ENCODE data around the gene GRB10. TPM values are rescaled to one million over a fixed set of nuclear protein-coding genes. Genes with fewer than 3 reads are reported as not detected.
"Not testable (repeated sequence)": the region's sequence is repeated elsewhere in the genome, so short reads cannot be mapped to it uniquely, and the experiment has no call there.

GRB10 gene
- total RNA-seq, 2 experiments from 2014 or later, result 6.3 to 6.6 TPM

DNA sequence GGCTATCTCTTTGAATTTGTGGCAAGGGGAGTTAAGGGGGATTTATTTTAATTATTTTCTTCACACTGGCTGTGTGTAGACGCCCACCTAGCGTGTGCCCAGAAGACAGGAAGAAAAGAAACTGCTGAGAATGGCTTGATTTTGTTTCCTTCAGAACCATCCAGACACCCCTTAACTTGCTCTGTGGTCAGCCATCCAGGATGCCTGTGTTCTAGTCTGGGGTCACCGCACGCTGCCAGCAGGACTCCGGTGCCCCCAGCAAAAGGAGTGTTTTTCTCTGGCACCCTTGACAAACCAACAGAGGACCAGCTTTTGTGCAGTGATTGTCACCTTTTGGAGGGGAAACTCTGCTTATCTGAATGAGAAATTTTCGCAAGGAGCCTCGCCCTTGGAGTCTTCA lies 222.8 kb downstream of the GRB10 start:
- Mint-ChIP-seq H3K4me3 (no peak overlapping the region), H3K4me1 (ENCODE audit: low read depth) (no peaks in the 10 kb centered on the region), H3K36me3 (ENCODE audit: low read depth) (no peaks in the 10 kb centered on the region), H3K9me3 (ENCODE audit: insufficient read depth) (no peaks in the 10 kb centered on the region), H3K27ac (no peak overlapping the region), H3K27me3 (ENCODE audit: low read depth) (peaks cover 28% of the 10 kb centered on the region)
- ATAC-seq (no peak), DNase-seq (no peak)
- ChIA-PET CTCF (interaction anchor here (0.8 to 1.1 kb wide), 2 partner anchors 74 to 75 kb away, joined by 3 to 4 read pairs; no protein-coding TSS in a partner anchor), POLR2A (no interaction called here)

DNA sequence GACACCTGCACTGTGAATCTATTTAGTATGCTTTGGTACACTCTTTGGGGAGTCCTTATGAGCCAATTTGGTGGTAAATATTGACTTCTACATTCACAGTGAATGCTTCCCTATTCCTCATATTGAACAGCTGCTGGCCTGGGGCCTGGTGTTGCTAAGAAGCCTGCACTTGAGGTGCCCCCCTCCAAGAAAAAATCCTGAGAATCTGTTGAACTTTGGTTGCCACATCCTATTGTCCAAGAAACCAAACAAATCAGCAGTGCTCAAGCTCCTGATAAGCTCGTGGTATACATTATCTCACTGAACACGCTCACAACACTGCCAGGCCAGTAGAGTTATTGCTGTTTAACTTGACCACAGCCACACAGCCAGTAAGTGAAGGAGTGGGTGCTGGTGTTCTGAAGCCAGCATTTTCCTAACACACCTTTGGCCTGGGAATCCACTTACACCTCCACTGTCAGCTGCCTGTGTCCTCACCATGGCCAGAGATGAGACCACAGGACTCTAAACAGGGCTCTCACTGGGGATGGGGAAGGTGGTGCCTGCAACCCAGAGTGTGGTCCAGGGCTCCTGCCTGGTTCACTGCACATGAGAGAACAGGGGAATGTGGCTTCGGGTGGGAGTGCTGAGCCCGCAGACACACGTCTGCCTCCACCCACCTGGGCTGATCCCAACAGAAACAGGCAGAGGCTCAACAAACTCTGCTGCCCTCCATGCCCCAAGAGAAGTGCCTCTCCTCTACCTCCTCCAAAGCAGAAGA lies 224.2 kb downstream of the GRB10 start:
- Mint-ChIP-seq H3K36me3 (ENCODE audit: low read depth) (no peaks in the 10 kb centered on the region), H3K4me3 (no peak overlapping the region), H3K9me3 (ENCODE audit: insufficient read depth) (no peaks in the 10 kb centered on the region), H3K4me1 (ENCODE audit: low read depth) (no peaks in the 10 kb centered on the region), H3K27ac (no peak overlapping the region), H3K27me3 (ENCODE audit: low read depth) (peaks cover 25% of the 10 kb centered on the region)
- ATAC-seq (no peak), DNase-seq (no peak)
- POLR2A ChIA-PET, result no interaction called here
- CTCF ChIA-PET, result no interaction called here

DNA sequence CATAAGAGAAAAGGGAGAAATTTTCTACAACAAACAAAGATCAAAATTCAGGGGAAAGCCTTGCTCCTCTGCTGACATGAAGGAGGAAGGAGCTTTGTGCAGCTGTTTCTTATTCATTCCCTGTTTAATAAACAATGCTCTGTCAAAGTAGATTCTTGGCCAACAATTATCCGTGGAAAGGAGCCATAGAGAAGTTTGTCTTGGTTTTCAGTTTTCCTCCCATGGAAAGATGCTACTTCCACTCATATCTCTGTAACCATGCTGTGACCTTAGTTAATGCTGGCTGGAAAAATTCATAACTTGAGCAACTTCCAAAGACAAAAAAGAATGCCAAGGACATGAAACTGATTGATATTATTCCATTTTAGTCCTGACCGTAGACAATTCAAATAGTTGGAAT lies 225.6 kb downstream of the GRB10 start:
- Mint-ChIP-seq H3K27me3 (ENCODE audit: low read depth) (peaks cover 25% of the 10 kb centered on the region), H3K9me3 (ENCODE audit: insufficient read depth) (no peaks in the 10 kb centered on the region), H3K36me3 (ENCODE audit: low read depth) (no peaks in the 10 kb centered on the region), H3K27ac (no peak overlapping the region), H3K4me1 (ENCODE audit: low read depth) (no peaks in the 10 kb centered on the region), H3K4me3 (no peak overlapping the region)
- ATAC-seq, result no peak
- CTCF ChIA-PET, result no interaction called here
- POLR2A ChIA-PET, result no interaction called here
- DNase-seq, result no peak

DNA sequence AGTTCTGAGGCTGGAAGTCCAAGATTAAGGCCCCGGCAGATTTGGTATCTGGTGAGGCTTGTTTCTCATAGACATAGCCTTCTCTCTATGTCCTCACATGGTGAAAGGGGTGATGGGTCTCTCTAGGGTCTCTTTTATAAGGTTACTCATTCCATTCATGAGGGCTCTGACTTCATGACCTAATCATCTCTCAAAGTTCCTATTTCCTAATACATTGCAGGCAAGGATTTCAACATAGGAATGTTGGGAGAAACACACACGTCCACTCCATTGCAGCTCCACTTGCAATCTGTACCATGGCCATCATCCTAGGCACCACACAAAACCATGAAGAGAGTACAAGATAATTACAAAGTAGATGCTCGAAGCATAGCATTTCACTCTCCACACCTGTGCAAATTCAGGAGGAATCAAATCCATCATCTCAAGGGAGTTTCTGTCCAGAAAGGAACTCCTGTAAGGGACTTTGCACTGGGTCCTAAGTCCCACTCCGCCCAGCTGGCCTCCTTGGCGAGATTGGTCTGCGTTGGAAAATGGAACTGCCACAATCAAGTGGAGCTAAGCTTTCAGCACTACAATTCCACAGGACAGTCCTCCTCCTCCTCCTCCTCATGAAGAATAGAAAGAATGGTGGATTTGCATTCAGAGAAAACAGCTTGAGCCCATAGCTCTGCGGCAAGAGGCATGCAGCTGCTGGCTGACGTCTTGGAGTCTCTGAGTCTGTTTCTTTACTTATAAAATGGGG lies 226.3 kb downstream of the GRB10 start:
- ATAC-seq (no peak), DNase-seq (no peak)
- H3K27ac Mint-ChIP-seq, result no peak overlapping the region
- no peaks in the 10 kb centered on the region for H3K36me3 Mint-ChIP-seq (ENCODE audit: low read depth)
- ChIA-PET CTCF (interaction anchor here (0.8 kb wide), 1 partner anchor 88 kb away, joined by 3 read pairs; no protein-coding TSS in a partner anchor), POLR2A (no interaction called here)
- no peaks in the 10 kb centered on the region for H3K4me1 Mint-ChIP-seq (ENCODE audit: low read depth)
- H3K4me3 Mint-ChIP-seq, result no peak overlapping the region
- no peaks in the 10 kb centered on the region for H3K9me3 Mint-ChIP-seq (ENCODE audit: insufficient read depth)
- H3K27me3 Mint-ChIP-seq (ENCODE audit: low read depth), result peaks cover 24% of the 10 kb centered on the region

DNA sequence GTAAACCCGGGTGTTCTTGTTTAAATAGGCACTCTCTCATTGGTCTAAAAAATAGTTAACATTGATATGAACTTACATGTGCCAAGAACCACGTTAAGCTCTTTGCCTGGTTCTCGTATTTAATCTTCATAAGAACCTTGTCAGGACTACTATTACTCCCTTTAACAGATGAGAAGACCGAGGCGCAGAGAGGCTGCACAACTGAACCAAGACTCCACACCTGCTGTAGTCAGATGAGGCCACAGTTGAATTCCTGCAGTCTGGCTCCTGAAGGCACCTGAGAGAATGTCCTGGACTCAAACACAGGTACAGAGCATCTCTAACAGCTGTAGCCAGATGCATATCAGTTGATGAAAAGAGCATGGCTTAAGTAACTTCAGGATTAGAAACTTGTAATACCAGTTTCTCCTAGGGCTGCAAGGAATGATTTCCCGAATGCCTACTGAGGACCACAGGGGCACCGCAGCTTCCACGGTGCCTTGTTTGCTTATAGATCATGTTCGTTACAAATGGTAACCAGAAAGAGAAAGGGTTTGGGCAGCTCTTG lies 227.0 kb downstream of the GRB10 start:
- ATAC-seq (no peak), DNase-seq (no peak)
- CTCF ChIA-PET, result interaction anchor here (0.8 kb wide), 1 partner anchor 87 kb away, joined by 3 read pairs; no protein-coding TSS in a partner anchor
- POLR2A ChIA-PET, result no interaction called here
- Mint-ChIP-seq H3K9me3 (ENCODE audit: insufficient read depth) (no peaks in the 10 kb centered on the region), H3K27me3 (ENCODE audit: low read depth) (peaks cover 22% of the 10 kb centered on the region), H3K4me1 (ENCODE audit: low read depth) (no peaks in the 10 kb centered on the region), H3K4me3 (no peak overlapping the region), H3K36me3 (ENCODE audit: low read depth) (no peaks in the 10 kb centered on the region), H3K27ac (no peak overlapping the region)

DNA sequence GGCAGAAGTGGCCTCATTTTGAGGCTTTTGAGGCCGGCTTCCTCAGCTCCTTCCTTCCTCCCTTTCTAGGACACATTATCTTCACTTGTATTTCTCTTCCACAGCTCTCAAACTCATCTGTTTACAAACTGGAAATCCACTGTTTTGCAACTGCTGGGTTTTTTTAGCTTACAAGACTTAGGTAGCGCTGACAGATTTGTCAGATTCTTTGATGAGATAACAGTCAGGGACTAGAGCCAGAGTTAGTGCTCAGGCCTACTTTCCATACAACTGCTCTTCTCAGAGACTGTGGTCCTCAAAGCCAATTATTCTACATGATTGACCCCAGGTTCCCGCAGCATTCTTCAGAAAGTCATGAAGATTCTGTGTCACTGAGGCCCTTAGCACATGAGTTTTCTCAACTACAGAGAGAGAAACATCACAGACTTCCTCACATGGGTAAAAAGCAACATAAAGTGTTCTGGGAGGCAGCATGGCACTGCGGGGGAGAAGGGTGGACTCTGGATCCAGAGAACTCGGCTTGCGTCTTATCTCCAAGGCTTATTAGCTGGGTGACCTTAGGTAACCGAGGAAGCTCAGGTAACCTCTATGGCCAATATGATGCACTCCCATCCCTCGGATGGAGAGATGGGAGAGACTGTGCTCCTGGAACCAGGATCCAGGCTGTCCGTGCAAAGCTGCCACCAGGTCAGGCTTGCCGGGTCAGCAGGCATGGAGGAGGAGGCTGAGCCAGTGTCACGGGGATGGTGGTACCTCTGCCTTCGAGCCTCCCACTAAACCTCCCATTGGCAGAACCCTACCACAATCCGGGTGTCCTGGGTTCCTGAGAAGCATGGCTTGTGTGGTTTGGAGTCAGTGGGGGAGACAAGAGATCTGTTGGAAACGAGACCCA lies 228.0 kb downstream of the GRB10 start:
- H3K36me3 Mint-ChIP-seq (ENCODE audit: low read depth), result no peaks in the 10 kb centered on the region
- H3K9me3 Mint-ChIP-seq (ENCODE audit: insufficient read depth), result no peaks in the 10 kb centered on the region
- no peak for DNase-seq

DNA sequence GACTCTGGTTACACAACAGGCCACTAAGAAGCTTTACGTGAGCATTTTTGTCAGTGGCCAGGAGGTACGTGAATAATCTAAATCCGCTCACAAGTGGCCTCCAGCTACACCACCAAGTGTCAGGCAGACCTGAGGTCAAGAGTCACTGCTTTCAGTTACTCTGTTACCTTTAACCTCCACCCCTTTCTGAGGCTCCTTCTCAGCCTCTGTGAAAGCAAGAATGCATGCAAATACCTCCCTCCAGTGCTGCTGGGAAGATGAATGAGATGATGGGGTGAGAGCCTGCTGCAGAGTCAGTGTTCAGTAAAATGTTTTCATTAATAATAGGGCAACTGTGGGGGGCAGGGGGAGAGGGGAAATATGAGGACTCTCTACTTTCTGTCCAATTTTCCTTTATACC lies 228.7 kb downstream of the GRB10 start:
- H3K36me3 Mint-ChIP-seq (ENCODE audit: low read depth), result no peaks in the 10 kb centered on the region
- ChIA-PET POLR2A (no interaction called here), CTCF (no interaction called here)
- H3K27me3 Mint-ChIP-seq (ENCODE audit: low read depth), result peaks cover 21% of the 10 kb centered on the region
- ATAC-seq (no peak), DNase-seq (no peak)
- no peak overlapping the region for H3K27ac Mint-ChIP-seq
- H3K4me3 Mint-ChIP-seq, result no peak overlapping the region
- H3K4me1 Mint-ChIP-seq (ENCODE audit: low read depth), result no peaks in the 10 kb centered on the region
- H3K9me3 Mint-ChIP-seq (ENCODE audit: insufficient read depth), result no peaks in the 10 kb centered on the region

More for the DNA sequence above, 228.0 kb downstream of the GRB10 start:
- Mint-ChIP-seq H3K4me1 (ENCODE audit: low read depth) (no peaks in the 10 kb centered on the region), H3K4me3 (no peak overlapping the region), H3K27me3 (ENCODE audit: low read depth) (peaks cover 23% of the 10 kb centered on the region), H3K27ac (no peak overlapping the region)
- ChIA-PET CTCF (no interaction called here), POLR2A (no interaction called here)
- no peak for ATAC-seq

DNA sequence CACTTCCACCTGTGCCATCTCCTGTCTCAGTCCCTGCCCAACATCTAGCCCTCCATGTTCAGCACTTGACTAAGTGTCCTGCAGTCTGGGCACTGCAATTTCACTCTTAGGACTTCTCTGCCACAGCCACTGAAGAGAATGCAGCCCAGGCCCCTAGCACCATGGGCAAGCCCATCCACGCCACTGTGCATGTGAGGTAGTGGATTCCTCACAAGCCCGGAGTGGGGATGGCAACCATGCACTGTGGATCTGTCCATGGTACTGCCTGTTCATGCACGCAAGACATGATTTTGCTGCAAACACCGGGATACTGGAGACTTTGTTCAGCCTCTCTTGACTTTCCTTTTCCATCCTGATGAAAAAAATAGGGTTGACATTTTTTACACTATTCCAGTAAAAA lies 229.8 kb downstream of the GRB10 start:
- H3K27me3 Mint-ChIP-seq (ENCODE audit: low read depth), result peaks cover 14% of the 10 kb centered on the region
- H3K9me3 Mint-ChIP-seq (ENCODE audit: insufficient read depth), result no peaks in the 10 kb centered on the region
- ChIA-PET POLR2A (interaction anchor here (0.7 kb wide), 1 partner anchor 74 kb away, joined by 4 read pairs; no protein-coding TSS in a partner anchor), CTCF (no interaction called here)
- DNase-seq, result peak; percentile 29
- no peak overlapping the region for H3K27ac Mint-ChIP-seq
- no peaks in the 10 kb centered on the region for H3K36me3 Mint-ChIP-seq (ENCODE audit: low read depth)
- no peaks in the 10 kb centered on the region for H3K4me1 Mint-ChIP-seq (ENCODE audit: low read depth)
- H3K4me3 Mint-ChIP-seq, result no peak overlapping the region
- no peak for ATAC-seq

DNA sequence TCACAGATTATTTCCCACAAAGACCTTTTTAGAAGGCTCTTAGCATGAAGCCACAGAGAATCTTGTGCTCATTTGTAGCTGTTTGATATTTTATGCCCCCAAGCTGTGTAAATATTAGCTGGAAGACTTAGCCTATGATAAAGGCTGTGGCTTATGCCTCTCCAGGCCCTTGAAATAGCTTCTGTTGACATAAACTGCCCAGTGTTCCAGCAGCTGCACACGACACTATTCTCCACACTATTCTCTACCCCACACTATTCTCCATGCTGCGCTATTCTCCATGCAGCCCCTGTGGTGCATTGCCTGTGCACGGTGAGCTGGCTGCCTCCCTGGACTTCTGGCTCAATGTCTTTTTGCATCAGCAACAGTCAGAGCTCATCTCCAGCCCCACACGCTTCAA lies 230.6 kb downstream of the GRB10 start:
- POLR2A ChIA-PET, result no interaction called here
- CTCF ChIA-PET, result interaction anchor here (1.0 kb wide), 1 partner anchor 459 kb away, joined by 3 read pairs; no protein-coding TSS in a partner anchor
- no peak overlapping the region for H3K4me3 Mint-ChIP-seq

DNA sequence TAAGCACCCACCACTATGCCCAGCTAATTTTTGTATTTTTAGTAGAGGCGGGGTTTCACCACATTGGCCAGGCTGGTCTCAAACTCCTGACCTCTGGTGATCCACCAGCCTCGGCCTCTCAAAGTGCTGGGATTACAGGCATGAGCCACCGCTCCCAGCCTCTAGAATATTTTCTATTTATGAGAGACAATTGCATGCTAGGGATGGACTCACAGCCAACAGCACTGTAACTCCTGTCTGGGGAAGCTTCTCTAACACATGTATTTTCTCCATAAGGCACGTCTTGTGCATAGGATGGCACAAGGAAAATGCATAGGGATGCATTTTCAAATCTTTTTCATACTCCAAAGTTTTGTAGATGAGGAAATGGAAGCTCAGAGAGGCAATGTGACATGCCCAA lies 237.1 kb downstream of the GRB10 start:
- ATAC-seq; CTCF ChIA-PET; H3K4me3 Mint-ChIP-seq; H3K27ac Mint-ChIP-seq; H3K4me1 Mint-ChIP-seq (ENCODE audit: low read depth); H3K36me3 Mint-ChIP-seq (ENCODE audit: low read depth); H3K9me3 Mint-ChIP-seq (ENCODE audit: insufficient read depth); DNase-seq; H3K27me3 Mint-ChIP-seq (ENCODE audit: low read depth); POLR2A ChIA-PET: not testable (repeated sequence)

More for the DNA sequence above, 230.6 kb downstream of the GRB10 start:
- no peaks in the 10 kb centered on the region for H3K4me1 Mint-ChIP-seq (ENCODE audit: low read depth)
- H3K36me3 Mint-ChIP-seq (ENCODE audit: low read depth), result no peaks in the 10 kb centered on the region
- no peak overlapping the region for H3K27ac Mint-ChIP-seq
- no peak for DNase-seq
- H3K9me3 Mint-ChIP-seq (ENCODE audit: insufficient read depth), result no peaks in the 10 kb centered on the region
- H3K27me3 Mint-ChIP-seq (ENCODE audit: low read depth), result peaks cover 9% of the 10 kb centered on the region
- ATAC-seq, result no peak

DNA sequence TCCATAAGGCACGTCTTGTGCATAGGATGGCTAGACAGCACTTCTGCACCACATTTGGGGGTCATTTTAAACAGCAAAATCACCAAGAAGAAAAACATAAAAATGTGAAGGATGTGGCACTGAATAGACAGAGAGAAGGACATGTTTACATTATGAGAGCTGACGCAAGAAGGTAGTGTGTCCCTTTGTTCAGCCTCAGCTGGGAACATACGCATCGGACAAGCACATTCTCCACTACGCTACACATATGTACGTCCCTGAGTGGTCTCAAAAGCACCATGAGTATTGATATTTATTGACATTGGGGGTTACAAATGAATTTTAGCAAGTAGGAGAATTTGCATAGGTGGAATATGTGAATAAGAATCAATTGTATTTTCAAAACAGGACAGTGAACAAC lies 237.7 kb downstream of the GRB10 start:
- ATAC-seq (no peak), DNase-seq (no peak)
- Mint-ChIP-seq H3K4me3 (no peak overlapping the region), H3K9me3 (ENCODE audit: insufficient read depth) (no peaks in the 10 kb centered on the region), H3K36me3 (ENCODE audit: low read depth) (no peaks in the 10 kb centered on the region), H3K27ac (no peak overlapping the region), H3K27me3 (ENCODE audit: low read depth) (peaks cover 10% of the 10 kb centered on the region), H3K4me1 (ENCODE audit: low read depth) (no peaks in the 10 kb centered on the region)
- ChIA-PET CTCF (no interaction called here), POLR2A (no interaction called here)
